ENCODE data around the gene GNG8.

GNG8 gene

DNA sequence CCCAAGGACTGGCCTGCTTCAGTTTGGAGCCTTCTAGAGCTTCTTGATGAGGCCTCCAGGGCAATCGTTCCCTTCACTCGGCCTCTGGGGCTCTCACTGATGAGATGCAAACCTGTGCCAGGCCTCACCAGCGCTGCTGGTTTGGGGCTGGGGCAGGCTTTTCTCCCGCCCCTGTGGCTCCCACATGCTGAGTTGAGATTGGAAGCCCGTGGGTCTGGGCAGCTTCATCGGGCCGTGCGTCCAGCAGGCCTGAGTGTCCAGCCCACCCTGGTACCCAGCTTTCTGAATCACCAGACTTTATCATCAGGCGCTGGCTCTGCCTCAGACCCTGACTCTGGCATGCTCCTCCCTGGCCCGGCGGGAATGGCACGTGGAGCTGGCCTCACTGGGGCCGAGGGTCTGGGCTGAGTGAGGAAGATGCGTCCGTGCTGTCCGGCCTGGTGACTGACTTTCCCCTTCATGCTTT is 30.6 kb downstream of the GNG8 start:
- no peak overlapping the region for H3K4me3 ChIP-seq (ENCODE audit: low read depth, low read length)

DNA sequence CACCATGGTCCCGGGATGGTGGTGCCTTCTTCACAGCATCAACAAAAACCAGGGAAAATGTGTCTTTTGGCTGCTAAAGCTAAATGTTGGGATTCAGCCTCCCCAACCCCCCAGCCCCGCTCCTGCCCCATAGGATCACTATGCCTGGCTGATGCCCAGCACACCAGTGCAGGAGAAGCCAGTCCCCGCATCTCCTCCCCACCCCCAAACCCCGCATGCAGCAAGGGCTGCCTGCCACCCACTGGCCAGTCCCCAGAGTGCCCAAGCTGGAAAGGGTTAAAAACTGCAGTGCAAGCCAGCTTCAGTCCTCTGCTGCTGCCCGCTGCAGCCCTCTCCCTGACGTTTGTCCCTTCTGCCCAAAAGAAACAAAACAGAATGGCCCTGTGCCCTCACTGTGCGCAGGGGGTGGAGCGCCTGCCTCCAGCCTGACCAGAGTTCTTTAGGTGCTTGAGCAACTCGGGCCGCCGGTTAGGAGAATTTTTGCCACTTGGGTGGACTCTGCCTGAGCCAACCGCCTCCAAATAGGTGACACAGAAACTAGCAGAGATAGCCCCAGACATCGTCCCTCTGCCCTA is 31.1 kb downstream of the GNG8 start:
- H3K4me3 ChIP-seq (ENCODE audit: low read depth, low read length), result no peak overlapping the region

DNA sequence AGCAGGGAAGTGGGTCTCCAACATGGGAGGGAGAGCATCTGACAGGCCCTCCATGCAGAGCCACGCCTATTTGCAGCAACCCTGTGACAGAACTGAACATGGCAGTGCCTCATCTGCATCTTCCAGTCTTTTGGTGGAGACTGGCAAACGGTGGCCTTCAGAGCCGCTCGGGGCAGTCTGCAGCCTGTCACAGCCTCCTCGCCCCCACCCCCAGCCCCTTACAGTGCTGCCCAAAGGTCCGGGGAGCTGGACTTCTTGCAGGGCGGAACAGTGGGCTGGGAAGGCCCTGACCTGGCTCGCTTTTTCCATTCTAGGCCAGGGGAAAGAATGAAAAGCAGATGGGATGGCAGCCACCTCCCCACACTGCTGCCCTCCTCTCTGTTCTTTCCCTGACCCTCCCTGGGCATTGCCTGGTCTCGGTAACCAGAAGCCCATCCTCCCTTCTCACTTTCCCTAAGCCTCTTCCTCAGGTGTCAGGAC is 32.2 kb downstream of the GNG8 start:
- H3K4me3 ChIP-seq (ENCODE audit: low read depth, low read length), result no peak overlapping the region

DNA sequence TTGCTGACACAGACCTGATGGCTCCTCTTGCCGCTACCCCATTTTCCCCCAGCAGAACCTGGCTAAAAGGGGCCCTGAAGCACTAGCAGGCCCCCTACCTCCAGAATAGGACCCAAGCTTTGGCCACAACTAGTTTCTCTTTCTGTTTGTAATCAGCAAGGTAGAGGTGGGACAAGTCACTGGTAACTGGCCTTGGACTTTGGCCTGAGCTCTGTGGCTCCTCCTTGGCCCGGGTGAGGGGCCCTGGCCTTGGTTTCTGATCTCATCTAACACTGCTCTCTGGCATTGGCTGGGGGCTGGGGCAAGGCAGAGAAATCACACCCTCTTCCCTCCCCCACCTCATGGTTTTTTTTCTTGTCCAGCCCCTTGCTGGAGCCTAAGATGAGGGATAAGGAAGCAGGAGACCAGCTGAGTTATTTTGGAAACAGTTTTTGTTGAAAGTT is 32.8 kb downstream of the GNG8 start:
- no peak overlapping the region for H3K4me3 ChIP-seq (ENCODE audit: low read depth, low read length)

DNA sequence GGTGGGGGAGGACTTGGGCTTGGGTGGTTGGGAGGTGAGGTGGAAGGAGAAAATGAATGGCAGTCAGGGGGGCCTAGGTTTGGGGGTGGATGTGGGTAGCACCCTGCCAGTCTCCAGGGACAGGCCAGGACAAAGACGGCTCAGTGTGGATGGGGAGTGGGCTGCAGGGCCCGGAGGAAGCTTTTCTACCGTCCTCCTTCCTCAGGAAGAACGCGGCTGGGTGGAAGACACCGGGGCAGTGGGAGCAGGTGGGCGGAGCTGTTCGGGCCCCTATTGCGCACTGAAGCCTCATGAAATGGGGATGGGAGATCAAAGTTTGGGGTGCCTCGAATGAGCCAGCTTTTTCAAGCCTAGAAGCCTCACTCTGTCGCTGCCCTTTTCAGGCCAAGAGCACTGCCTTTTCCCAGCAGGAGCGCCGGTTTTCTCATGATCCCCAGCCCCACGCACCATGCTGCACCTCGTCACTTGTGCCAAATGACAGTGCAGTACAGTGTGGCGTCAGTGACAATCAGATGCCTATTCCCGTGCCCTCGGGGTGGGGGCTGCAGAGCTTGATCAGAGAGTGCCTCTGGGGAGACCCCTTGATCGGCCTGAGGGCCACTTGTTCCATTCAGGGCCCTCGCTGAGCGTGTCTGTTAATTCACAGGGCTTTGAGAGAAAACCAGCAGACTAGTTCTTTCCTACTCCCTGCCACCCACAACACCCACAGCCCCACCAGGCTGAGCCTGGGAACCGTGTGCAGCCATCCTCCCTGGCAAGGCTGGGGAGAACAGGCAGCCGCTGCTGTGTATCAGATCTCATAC is 33.4 kb downstream of the GNG8 start:
- H3K4me3 ChIP-seq (ENCODE audit: low read depth, low read length), result peak overlapping the region; percentile 86

DNA sequence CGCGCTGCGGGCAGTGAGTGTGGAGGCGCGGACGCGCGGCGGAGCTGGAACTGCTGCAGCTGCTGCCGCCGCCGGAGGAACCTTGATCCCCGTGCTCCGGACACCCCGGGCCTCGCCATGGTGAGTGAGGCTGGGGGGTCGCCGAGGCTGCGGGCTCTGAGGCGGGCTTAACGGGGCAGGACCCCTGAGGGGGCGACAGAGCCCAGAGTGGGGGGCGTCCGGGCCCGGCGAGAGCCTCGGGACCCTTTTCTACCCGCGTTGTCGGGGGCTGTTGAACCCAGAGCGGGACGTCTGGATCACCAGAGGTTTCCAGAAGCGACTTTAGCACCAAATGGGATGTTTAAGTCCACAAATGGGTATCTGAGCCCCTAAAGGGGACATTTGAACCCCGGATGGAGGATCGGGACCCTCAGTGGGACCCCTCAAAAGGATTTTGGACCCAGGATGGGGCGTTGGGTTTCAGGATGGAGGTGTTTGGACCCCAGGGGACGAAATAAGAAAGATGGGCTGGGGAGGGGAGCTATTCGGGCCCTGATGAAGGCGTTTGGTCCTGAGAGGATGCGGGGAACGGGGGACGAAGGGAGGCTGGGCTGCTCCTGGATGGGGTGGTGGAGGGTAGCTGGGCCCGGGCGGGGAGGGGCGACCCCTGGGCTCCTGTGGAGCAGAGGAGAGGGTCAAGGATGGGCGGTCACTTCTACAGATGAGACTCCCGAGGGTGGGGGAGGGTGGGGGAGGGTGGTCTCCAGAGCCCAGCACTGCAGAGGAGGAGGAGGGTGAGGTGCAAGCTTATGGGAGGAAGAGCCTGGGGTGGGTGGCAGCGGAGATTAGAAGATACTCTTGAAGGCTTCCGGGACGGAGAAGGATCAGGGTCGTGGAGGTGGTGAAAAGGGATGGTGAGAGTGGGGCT is 34.4 kb downstream of the GNG8 start, which contains the start of gene CALM3:
Gene CALM3 (plus strand): TSS at position 13 of the 907 bp plus-strand sequence. CDS start 105 bp downstream, at position 118.
- H3K4me3 ChIP-seq (ENCODE audit: low read depth, low read length), result peak within 1 kb of the TSS; percentile 86

DNA sequence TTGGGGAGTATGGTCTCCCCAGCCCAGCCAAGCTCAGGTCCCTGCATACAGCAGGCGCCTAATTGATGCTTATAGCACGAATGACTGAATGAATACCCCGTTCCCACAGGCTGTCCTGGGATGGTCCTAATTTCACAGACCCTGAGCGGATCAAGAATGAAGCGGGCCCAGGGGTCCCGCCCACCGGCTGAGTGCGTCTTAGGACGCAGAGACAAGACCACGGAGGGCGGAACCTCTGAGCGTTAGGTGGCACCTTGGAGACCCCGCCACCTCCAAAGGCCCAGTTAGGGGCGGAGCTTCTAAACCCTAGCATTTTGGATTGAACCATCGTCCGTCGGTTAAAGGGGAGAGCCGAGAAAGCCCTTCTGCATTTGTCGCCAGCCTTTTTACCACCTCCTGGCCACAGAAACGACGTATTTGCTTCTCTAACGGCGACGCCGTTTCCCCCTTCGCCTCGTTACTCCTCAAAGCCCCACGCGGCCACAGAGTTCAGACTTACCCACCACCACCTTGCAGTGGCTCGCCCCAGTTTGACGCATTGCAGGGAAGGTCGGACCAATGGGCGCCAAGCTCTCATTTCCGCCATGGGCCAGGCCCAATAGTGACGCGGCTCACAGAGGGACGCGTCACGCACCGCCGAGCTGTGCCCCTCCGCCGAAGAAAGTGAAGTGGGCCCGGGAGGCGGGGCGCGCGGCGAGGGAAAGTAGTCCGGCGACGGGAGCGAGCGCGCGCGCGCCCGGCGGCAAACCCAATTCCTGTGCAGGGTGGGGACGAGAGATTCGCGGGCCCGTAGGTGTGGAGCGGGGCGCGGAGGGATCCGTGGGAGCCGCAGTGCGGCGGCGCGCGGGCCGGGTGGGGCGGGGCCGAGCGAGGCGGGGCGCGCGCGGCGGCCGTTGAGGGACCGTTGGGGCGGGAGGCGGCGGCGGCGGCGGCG is 35.4 kb downstream of the GNG8 start:
- peak overlapping the region; percentile 86 for H3K4me3 ChIP-seq (ENCODE audit: low read depth, low read length)

DNA sequence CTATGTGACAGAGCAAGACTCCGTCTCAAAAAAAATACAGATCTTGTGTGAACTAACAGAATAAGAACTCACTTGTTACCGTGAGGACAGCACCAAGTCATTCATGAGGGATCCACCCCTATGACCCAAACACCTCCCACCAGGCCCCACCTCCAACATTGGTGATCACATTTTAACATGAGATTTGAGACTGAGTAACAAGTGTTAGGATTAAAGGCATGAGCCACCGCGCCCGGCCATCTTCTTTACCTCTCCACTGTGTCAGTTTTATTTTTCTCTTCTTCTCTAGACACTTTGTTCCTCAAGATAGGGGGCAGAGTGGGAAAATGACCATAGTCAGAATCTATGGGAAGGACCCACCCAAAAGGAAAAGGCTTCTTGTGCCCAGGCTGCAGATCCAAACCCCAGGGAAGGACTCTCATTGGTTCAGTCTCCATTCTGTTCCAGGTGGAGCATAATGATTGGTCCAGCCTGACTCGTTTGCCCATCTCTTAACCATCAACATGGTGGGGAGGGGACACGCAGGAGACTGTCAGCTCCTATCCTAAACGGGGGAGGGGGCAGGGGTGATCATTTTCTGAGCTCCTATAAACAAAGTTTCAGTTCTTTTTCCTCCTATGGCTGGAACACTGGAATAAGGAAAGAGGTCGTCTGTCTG is 36.2 kb downstream of the GNG8 start:
- H3K4me3 ChIP-seq (ENCODE audit: low read depth, low read length), result peak overlapping the region; percentile 63

DNA sequence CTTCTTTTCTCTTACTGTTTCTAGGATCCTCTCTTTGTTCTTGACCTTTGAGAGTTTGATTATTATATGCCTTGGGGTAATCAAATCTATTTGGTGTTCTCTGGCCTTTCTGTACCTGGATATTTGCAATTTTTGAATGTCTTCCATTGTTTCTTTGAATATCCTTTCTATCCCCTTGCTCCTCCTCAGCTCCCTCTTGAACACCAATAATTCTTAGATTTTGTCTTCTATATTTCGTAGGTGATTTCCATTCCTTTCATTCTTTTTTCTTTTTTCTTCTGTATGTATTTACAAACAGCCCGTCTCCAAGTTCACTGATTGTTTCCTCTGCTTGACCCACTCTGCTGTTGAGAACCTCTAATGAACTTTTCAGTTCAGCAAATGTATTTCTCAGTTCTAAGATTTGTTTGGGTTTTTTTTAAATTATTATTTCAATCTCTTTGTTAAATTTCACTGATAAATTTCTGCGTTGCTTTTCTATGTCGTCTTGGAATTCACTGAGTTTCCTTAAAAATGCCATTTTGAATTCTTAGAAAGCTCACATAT is 37.6 kb downstream of the GNG8 start:
- no peak overlapping the region for H3K4me3 ChIP-seq (ENCODE audit: low read depth, low read length)

DNA sequence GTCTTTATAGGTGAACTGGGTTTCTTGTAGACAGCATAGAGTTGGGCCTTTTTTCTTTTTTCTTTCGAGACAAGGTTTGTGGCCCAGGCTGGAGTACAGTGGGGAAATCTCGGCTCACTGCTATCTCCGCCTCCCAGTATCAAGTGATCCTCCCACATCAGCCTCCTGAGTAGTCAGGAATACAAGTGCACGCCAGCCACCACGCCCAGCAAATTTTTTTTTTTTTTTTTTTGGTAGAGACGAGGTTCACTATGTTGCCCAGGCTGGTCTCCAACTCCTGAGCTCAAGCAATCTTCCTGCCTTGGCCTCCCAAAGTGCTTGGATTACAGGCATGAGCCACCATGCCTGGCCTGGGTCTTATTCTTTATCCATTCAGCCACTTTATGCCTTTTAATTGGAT is 40.0 kb downstream of the GNG8 start:
- no peak overlapping the region for H3K4me3 ChIP-seq (ENCODE audit: low read depth, low read length)

DNA sequence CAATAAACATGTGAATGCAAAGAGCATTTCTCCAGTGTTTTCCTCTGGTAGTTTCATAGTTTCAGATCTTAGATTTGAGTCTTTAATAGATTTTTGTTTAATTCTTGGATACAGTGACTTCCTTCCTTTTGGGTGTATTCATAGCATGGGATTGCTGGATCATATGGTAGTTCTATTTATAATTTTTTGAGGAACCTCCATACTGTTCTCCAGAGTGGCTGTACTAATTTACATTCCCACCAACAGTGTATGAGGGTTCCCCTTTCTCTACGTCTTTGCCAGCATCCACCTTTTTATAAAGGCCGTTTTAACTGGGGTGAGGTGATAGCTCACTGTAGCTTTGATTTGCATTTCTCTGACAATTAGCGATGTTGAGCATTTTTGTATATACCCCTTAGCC is 44.1 kb downstream of the GNG8 start:
- H3K4me3 ChIP-seq (ENCODE audit: low read depth, low read length), result no peak overlapping the region

DNA sequence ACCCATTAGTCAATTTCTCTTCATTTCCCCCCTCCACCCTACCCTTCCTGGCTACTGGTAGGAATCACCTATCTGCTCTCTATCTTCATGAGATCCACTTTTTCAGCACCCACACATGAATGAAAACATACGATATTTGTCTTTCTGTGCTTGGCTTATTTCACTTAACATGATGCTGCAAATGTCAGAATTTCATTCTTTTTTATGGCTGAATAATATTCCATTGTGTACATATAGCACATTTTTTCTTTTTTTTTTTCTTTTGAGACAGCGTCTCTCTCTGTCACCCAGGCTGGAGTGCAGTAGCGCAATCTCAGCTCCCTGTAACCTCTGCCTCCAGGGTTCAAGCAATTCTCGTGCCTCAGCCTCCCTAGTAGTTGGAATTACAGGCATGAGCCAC is 44.7 kb downstream of the GNG8 start:
- H3K4me3 ChIP-seq (ENCODE audit: low read depth, low read length), result no peak overlapping the region

DNA sequence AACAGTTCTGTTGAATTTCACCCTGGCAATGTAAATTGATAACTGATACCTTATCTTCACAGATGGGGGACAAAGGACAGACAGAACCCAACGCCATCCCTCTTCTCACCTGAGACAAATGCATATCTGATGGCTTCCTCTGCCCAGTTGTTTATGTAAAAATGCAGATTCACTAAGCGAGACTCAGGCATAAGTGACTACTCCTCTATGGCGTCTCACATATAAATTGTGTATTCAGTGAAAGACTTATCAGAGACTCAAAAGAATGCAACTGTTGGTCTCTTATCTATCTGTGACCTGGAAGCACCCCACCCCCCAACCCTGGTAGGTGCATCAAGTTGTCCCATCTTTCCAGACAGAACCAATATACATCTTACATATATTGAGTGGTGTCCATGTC is 48.1 kb downstream of the GNG8 start:
- H3K4me3 ChIP-seq (ENCODE audit: low read depth, low read length), result no peak overlapping the region

DNA sequence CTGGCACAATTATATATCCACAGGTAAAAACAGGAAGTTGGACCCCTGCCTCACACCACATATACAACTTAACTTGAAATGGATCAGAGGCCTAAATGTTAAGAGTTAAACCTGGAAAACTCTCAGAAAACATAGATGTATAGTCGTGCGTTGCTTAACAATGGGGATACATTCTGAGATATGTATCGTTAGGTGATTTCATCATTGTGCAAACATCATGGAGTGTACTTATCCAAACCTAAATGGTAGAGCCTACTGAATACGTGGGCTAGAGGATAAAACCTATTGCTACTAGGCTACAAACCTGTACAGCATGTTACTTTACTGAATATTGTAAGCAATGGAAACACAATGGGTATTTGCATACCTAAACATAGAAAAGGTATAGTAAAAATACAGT is 49.7 kb downstream of the GNG8 start:
- no peak overlapping the region for H3K4me3 ChIP-seq (ENCODE audit: low read depth, low read length)

DNA sequence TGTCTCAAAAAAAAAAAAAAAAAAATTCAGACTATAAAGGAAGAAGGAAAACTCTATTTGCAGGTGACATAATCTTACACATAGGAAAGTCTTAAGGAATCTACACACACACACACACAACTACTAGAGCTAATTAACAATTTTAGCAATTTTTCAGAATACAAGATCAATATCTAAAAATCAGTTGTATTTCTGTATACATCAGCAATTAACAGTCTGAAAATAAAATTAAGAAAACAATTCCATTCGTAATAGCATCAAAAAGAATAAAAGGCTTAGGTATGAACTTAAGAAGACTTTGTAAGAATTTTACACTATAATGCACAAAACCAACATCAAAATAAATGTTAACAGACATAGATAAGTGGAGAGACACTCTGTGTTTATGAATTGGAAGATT is 50.5 kb downstream of the GNG8 start:
- H3K4me3 ChIP-seq (ENCODE audit: low read depth, low read length), result no peak overlapping the region

Measured in iPS-11a (cell line).